NCI-H146 treated with DMSO at 0.1 percent for 48 hours (cell line): ENCODE data around the gene MSRB1.

ENCODE experiments used
- DNase-seq: peaks from one replicate; lab custom pipeline; 2025; ENCODE audit not compliant: unreplicated experiment; lab: John Stamatoyannopoulos, UW

Gene MSRB1, protein sequence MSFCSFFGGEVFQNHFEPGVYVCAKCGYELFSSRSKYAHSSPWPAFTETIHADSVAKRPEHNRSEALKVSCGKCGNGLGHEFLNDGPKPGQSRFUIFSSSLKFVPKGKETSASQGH

DNA sequence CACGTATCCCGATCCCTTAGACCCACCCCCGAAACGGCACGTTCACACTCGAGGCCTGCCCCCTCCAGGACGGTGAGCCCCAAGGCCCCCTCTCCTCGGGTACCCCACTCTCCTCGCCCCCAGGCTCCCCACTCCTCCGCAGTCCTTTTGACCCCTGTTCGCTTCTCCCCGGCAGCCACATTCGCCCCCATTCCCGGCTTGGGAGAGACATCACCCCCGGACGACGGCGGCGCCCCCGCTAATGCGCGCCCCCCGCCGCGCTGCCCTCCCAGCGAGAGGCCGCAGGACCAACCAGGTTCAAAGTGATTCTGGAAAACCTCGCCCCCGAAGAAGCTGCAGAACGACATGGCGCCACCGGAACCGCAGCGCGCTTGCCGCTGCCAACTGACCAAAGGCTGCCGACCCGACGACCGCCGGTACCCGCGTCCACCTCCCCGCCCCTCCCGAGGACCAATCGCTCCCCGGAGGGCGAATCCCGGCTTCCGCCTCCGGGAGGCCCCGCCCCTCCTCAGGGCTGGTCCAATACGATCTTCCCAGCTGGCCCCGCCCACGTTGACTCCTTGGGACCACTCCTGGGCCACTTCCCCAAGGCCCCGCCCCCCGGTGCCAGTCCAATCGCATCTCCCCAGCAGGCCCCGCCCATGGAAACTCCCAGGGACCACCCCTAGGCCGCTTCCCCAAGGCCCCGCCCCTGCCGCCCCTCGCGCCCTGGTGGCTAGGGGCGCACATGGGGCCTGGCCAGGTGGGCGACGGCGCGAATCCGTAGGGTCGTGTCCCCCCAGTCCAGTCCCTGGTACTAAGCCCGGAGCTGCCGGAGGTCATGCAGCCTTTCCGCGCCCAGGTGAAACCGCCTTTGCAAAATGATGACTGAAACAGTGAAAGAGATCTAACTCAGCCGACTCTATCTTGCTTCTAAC, at the start of gene MSRB1:
MSRB1 (minus strand) TSS at position 390 of the 917 bp plus-strand sequence; CDS start at position 347, 43 bp downstream.
- DNase-seq: peak; percentile 99

DNA sequence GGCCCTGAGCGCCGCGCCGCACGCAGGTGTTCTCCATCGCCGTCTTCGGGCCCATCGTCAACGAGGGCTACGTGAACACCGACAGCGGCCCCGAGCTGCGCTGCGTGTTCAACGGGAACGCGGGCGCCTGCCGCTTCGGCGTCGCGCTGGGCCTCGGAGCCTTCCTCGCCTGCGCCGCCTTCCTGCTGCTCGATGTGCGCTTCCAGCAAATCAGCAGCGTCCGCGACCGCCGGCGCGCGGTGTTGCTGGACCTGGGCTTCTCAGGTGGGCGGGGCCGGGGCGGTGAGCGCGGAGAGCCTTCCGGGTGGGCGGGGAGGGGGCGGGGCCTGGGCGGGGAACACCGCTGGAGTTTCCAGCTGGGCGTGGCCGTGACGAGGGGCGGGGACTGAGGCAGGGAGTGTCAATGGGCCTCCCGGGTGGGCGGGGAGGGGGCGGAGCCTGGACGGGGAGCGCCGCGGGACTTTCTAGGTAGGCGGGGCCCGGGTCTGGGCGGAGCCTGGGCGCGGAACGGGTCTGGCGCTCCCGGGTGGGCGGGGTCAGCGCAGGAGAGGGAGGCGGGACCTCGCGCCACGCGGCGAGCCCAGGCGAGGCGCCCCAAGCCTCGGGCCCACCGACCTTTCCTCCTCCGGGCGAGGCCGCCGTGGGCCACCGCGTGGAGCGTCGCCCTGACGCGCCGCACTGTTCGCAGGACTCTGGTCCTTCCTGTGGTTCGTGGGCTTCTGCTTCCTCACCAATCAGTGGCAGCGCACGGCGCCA, 49.1 kb upstream of the MSRB1 start:
- DNase-seq: no peak

DNA sequence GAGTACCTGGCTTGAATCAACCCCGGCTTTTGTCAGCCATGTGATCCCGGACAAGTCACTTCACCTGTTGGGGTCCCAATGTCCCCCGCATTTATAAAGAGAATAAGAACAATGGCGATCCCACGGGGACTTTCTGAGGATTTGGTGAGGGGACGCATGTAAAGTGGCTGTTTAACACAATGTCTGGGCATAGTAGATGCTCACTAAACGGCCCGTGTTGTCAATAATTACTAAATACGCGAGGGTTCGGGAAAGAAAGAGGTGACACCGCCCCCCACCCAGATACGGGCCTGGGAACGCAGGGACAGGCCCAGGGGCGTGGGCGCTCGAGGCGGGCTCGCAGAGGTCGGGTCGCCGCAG, 48.6 kb upstream of the MSRB1 start:
- no peak for DNase-seq

DNA sequence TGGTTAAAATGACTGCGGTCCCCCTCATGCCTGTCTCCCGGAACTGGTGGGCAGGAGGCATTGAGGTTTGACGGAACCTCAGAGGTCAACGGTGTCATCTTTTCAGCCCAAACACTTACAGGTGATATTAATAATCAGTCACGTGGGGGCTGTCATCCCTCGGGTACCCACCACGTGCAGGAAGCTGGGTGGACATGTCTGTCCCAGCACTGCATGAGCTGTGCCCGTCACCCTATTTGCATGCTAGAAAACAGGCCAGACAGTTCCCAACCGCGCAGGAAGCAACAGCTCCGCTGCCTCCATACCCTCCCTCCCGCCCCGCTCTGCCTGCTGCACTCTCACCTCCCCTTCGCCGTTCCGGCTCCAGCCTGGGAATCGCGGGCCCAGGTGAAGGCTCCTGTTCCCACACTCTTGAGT, 48.1 kb upstream of the MSRB1 start:
- DNase-seq: no peak

DNA sequence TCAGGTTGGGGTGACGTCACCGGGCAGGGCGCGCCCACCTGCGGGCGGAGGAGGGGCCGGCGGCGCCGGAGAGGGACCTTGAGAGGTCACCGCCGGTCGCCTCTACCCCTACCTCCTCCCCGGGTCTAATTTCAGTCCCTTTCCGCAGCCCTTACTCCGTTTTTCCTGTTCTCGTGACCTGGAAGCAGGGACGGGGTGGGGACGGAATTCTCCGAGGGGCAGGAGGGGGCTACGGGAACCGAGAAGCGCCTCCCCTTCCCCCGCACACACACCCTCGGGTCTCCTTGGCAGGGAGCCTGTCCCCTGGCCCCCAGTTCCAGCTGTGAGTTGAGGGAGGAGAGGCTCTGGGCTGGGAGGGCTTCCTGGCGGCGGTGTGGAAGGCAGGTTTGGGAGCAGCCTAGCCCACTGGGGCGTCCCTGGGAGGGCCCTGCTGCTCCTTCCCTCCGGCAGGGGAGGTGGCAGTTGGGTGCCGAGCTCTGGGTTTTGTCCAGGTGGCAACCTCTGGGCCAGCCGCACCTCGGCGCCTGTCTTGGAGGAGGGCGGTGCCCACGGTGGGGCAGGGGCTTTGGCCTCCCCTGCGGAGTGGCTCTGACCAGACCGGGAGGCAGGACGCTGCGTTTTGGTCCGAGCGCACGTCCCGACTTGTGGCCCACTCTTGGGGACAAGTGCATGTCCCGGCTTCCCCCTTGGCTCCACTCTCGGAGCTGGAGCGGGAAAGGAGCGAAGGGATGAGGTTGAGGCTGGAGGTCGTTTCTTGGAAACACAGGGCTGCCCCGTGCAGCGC, 47.5 kb upstream of the MSRB1 start:
- DNase-seq: peak; percentile 39

DNA sequence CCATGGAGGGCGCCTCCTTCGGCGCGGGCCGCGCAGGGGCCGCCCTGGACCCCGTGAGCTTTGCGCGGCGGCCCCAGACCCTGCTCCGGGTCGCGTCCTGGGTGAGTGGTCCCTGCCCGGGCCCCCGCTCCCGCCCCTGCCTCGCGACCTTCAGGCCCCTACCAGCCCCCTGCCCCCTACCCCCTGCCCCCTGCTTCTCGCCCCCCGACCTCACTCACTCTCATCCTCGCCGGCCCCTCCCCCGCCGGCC, 47.0 kb upstream of the MSRB1 start:
- no peak for DNase-seq

DNA sequence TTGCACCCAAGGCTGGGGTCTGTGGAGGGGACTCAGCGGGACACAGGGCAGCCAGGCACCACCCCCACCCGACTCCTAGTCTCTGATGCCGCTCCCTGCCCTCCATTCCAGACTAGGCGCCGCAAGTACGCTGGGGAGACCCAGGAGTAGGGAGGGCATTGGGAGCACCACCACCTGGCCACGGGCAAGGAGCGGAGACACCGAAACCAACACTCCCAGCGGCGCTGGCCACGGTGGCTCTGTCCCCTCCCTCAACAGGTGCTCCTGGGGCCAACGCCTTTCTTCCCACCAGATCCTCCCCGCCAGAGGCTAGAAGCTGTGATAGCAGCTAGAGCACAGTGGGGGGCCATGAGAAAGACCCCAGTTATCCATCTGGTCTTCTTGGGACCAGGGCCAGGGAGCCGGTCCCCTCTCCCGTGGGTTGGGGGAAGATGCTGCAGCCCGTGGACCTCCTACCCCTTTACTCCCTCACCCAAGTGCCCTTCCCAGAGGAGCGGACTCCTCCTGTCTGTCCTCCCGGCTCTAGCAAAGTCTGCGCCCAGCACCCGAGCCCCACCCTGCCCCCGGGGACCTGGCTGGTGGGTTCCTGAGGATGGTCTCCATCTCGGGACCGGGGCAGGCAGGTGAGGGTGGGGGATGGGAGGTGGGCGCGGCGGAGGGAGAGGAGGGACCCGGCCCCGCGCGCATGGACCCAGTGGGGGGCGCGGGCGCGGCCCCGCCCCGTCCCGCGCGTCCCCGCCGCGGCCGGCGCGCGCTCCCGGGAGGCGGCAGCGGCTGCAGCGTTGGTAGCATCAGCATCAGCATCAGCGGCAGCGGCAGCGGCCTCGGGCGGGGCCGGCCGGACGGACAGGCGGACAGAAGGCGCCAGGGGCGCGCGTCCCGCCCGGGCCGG, 46.5 kb upstream of the MSRB1 start, which contains the start of gene SYNGR3:
SYNGR3 (plus strand) TSS at position 762 of the 892 bp plus-strand sequence. CDS start 133 bp downstream, outside the sequence.
- peak; percentile 46 for DNase-seq

DNA sequence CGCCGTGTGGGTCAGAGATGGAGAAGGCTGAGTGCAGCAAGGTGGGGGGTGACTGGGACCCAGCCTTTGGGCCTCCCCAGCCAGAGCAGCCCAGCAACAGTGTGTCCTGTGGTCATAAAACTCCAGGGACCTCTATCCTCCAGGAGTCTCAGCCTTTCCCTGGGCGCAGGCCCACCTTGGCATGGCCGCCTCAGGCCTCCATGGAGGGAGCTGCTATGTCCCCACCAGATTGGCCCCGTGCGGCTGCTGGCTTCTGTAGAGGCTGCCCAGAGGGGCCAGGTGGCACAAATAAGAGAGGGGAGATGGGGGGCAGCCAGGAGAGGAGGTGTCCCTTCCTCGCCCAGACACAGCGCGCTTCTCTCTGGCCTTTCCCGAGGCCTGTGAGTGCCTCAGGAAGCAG, 44.2 kb upstream of the MSRB1 start:
- DNase-seq: no peak

DNA sequence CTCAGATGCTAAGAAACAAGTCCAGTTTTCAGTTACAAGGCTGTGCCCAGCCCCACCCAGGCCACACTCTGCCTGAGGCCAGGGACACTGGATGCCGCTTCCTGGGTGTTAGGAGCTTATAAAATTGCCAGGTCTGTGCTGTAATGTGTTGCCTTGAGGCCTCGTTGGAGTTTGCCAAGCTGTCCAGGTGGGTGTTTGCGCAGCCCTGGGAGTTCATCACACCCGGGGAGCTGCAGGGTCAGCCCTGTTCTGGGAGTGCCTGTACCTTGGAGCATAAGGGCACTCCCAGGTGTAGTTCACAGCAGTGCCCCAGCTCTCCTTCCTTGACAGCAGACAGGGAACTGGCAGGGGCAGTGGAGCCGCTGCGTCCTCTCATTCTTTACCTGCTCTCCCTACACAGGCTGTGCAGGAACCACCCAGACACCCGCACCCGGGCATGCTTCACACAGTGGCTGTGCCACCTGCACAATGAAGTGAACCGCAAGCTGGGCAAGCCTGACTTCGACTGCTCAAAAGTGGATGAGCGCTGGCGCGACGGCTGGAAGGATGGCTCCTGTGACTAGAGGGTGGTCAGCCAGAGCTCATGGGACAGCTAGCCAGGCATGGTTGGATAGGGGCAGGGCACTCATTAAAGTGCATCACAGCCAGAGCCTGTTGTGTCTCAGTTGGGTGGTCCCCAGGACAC, 42.6 kb upstream of the MSRB1 start:
- DNase-seq: no peak

DNA sequence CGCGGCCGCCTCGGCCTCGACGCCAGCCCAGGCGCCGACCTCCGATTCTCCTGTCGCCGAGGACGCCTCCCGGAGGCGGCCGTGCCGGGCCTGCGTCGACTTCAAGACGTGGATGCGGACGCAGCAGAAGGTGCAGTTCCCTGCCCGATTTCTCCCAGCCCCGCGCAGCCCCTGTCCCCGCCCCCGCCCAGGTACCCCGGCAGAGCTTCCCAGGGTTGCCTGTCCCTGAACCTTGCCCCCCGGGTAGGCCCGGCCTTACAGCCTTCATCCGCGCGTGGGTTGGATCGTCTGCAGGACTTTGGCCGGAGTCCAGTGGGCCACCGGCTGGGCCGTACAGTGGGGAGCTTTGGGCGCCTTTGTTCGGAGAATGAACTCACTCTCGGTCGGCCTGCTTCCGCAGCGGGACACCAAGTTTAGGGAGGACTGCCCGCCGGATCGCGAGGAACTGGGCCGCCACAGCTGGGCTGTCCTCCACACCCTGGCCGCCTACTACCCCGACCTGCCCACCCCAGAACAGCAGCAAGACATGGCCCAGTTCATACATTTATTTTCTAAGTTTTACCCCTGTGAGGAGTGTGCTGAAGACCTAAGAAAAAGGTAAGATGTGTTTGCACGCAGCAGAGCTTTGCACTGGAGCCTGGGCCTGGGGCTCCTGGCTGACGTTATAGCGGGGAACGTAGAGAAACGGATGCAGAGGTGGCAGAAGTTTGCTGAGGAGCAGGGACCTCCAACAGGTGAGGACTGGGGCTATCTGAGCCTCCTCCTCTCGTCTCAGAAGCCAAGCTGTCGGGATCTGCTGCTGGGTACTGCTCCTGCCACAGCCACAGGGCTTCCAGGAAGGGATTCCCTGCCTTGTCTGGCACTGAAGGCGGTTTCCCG, 41.6 kb upstream of the MSRB1 start:
- DNase-seq: no peak

DNA sequence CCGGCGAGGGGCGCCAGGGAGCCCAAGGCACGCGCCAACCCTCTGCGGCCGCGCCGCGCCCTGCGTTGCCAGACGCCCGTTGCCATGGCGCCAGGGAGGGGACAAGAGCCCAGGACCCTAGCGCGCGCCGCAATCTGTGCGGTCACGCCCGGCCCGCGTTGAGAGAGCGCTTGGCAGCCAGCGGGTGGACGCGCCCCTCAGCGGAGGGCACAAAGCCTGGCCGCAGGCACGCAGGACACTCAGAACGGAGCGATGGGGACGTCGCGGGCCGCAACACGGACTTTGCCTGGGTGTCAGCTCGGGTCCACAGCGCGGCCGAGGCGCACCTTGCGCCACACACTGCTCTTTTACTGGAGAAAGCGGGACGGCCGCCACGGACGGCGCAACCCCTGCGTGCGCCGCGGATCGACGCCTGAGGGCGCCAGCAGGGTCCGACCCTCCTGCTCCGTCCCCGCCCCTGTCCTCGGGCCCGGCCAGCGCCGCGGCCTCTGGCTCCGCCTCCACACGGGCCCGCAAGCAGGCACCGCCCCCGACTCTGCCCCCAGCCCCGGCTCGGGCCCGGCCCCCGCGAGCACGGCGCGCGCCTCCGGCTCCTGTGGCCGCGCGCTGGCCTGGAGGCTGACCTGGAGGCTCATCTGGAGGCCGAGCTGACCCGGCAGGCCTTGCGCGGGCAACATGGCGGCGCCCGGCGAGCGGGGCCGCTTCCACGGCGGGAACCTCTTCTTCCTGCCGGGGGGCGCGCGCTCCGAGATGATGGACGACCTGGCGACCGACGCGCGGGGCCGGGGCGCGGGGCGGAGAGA, 40.7 kb upstream of the MSRB1 start, which contains the start of gene GFER:
GFER (plus strand) TSS at position 650 of the 803 bp plus-strand sequence; CDS start at position 676, 26 bp downstream.
- DNase-seq: peak; percentile 83

DNA sequence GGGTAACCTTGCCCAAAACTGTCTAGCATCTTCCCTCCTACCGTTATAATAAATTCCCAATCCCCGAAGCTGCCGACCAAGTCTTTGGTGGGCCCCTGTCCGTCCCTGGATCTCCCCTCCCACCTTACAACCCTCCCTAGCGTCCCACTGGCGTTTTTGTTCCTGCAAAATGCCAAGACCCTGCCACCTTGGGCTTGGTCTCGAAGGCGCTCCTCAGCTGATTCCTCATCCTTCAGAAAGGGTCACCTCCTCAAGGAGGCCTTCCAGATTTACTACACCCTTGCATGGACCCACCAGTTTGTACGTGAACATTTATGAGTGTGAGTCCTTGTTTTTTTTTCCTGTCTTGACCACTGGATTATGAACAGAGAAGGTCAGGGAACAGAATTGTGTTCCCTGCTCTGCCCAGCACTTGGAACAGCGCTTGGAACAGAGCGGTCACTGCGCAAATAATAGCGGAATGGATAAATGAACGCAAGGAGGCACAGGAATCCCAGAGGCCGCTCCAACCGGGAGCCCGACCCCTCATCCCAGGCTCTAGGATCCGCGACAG, 40.1 kb upstream of the MSRB1 start:
- no peak for DNase-seq

DNA sequence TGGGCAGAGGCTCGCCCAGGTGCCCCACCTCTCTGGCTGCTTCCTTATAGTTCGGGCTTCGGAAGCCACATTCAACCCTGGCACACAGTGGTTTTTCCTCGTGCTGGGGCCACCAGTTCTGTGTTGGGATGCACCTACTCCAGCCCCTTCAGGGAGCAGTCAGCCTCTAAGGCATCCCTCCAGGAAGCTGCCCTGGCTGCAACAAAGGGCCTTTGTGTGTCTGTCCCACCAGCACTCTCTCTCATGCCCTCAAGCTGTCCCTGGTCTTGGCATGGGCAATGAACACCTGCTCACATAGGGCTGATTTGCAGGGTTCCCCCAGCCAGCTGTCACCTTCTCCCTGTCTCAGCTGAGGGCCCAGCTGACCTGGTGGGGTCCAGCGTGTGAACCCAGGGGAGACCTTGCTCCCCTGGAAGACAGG, 39.0 kb upstream of the MSRB1 start:
- DNase-seq: no peak

DNA sequence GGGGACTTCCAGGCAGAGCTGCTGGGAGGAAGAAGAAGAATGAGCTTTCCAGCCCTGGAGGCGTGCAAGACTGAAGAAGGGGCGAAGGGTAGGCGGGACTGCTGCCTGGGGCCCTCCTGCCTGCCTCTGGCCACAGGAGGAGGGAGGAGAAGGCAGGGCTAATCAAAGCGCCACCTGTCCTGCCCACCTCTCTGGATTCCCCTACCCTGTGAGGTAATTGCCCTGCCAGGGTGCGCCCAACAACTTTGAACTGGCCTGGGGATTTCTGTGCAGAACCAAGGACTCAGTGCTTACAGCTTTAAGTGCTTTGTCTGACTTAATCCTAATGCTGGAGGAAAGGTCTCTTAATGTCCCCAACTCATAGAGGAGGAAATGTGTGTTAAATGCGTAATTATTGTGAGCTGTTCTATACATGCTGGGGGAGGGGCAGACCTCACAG, 38.4 kb upstream of the MSRB1 start, which contains the start of gene NOXO1:
NOXO1 (minus strand) TSS at position 72 of the 439 bp plus-strand sequence. CDS start 290 bp downstream, outside the sequence.
- peak; percentile 17 for DNase-seq

DNA sequence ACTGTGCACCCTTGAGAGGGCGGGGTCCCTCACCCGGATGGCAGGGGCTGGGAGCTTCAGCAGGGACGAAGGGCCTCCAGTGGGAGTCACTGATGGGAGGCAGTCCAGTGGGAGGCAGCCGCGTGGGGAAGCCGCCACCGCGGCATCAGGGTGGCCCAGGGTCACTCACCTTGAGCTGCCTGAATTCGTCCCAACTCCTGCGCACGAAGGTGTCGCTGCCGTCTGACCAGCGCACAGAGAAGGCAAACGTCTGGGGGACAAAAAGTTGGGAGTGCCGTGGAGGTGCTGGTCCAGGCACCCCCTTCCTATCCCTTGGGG, 37.7 kb upstream of the MSRB1 start:
- no peak for DNase-seq

DNA sequence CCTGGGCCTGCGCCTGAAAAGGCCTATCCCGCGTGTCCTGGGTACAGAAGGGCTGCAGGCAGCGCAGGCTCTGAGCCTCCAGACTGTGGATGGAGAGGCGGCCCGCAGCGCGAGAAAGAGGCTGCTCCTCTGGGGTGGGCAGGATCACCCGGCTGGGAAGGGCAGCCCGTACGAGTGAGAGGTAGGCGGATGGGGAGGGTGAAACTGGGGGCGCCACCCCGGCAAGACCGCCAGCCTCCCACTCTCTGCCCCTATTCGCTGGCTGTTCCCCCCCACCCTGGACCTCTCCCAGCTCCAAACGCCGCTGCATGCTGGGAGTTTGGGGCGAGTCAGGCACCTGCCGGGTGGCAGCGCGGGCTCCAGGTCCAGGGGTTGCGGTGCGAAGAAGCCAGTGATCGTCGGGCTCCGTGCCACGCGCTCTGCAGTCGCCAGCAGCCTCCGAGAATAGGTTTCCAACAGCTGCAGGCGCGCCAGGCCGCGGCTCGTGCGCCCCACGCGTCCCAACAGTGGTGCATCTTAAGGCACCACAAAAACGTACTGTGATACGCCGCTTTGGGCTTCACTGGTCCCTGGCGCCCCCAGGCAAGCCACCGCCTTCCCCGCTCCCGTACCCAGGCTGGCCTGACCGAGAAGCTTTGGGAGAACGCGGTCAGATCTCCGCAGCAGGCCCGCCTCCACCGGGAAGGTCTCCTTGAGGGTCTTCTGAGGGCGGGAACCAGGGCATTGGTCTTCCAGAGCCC, 37.2 kb upstream of the MSRB1 start:
- peak; percentile 53 for DNase-seq
